Mucosa of descending colon (tissue), 3 donors: ENCODE results near the gene NPNT. TPM values are rescaled to one million over a fixed set of nuclear protein-coding genes. Genes with fewer than 3 reads are reported as not detected.

ENCODE experiments used
- ATAC-seq: fragments of 200-7000 bp; cut with Tn5 transposase; one replicate; pipeline ENCODE4 v1.9.1; 2020; ENCODE audit warnings: mild to moderate bottlenecking, moderate library complexity
- DNase-seq, 3 donors: peaks; one replicate each; pipeline ENCODE4 v3.0.0-alpha.2; 2020
- H3K36me3 ChIP-seq: fragments of 200-600 bp; one replicate; pipeline ENCODE4 v1.8.0; 2021; ENCODE audit warnings: low read depth, mild to moderate bottlenecking
- H3K4me1 ChIP-seq: fragments of 200-600 bp; one replicate; pipeline ENCODE4 v1.8.0; 2021; ENCODE audit warnings: low read depth, mild to moderate bottlenecking
- H3K4me3 ChIP-seq: fragments of 200-600 bp; one replicate; pipeline ENCODE4 v1.8.0; 2021; ENCODE audit warnings: mild to moderate bottlenecking
- H3K9me3 ChIP-seq: fragments of 200-600 bp; one replicate; pipeline ENCODE4 v1.8.0; 2021; ENCODE audit warnings: mild to moderate bottlenecking
- intact Hi-C, 2 donors: fragments of 100-400 bp; cut with DNase I in 1 of 2; cut with micrococcal nuclease in 1 of 2; formaldehyde crosslinking; loops; one replicate each; pipeline versions ENCODE4 v1.11.0 to v1.11.1; 2022; cut with DNase I, micrococcal nuclease
- total RNA-seq, 3 donors: library from RNA; stranded (reverse); fragmentation: NEBNext Ultra II Directional in 2 of 3; extraction: Animal tissue kit (Norgen Biotek cat#: 25700) in 2 of 3; gene quantifications; one replicate each; pipeline versions ENCODE4 v1.2.1 to v1.2.4, GENCODE V29; 2021 to 2023
- TF ChIP-seq, protein P1 (sequence below): fragments of 200-600 bp; IDR thresholded peaks from one replicate; pipeline ENCODE4 v1.8.0; 2022; ENCODE audit warnings: antibody characterized with exemption, mild to moderate bottlenecking
- donor health status: DM: no; HTN: no; CAD: no; lungs with moderate emphysema.
- donor health status: DM: no; HTN: no; CAD: no.
- donor health status: DM: no; HTN: yes; CAD: no.

The NPNT gene
- total RNA-seq, 3 donors from 2014 or later = 16.9 to 29.6 (median 26.3) TPM

DNA sequence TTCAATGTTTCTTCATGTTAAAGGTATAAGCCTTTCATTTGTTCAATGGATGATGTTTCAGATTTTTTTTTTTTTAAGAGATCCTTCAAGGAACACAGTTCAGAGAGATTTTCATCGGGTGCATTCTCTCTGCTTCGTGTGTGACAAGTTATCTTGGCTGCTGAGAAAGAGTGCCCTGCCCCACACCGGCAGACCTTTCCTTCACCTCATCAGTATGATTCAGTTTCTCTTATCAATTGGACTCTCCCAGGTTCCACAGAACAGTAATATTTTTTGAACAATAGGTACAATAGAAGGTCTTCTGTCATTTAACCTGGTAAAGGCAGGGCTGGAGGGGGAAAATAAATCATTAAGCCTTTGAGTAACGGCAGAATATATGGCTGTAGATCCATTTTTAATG lies 75.8 kb downstream of the NPNT start:
- DNase-seq (no peak), ATAC-seq (peak; percentile 77)
- H3K4me1 ChIP-seq = no peaks in the 10 kb centered on the region
- TF ChIP-seq, protein P1, sequence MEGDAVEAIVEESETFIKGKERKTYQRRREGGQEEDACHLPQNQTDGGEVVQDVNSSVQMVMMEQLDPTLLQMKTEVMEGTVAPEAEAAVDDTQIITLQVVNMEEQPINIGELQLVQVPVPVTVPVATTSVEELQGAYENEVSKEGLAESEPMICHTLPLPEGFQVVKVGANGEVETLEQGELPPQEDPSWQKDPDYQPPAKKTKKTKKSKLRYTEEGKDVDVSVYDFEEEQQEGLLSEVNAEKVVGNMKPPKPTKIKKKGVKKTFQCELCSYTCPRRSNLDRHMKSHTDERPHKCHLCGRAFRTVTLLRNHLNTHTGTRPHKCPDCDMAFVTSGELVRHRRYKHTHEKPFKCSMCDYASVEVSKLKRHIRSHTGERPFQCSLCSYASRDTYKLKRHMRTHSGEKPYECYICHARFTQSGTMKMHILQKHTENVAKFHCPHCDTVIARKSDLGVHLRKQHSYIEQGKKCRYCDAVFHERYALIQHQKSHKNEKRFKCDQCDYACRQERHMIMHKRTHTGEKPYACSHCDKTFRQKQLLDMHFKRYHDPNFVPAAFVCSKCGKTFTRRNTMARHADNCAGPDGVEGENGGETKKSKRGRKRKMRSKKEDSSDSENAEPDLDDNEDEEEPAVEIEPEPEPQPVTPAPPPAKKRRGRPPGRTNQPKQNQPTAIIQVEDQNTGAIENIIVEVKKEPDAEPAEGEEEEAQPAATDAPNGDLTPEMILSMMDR = no peak
- no peaks in the 10 kb centered on the region for H3K9me3 ChIP-seq
- H3K36me3 ChIP-seq = no peaks in the 10 kb centered on the region
- intact Hi-C loops = no loop called here
- H3K4me3 ChIP-seq = no peak overlapping the region

DNA sequence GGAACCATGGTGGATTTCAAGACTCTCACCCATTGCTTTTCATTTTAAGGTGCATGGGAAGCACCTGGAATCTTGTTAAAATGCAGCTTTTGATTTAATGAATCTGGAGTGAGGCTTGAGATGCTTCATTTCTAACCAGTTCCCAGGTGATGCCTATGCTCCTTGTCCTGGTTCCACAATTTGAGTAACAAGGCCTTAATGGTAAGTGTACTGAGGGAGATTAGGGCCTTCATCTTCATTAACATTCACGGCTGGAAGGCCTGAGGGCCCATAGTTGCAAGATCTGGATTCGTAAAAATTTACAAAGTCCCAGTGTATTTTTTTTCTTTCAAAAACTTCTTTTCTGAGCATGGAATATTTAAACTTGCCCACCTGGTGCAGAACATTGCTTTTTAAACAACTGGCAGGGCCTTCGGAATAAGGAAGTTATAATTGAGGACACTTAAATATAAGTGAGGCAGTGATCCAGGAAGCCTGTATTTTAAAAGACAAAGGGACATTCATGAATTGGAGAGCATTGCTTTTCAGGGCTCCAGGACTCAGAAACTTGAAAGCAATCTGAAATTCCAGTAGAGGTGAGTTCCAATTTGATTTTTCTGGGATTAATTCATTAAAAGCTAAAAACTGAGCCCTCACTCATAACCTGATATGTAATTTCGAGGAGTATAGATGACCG lies 77.8 kb downstream of the NPNT start:
- intact Hi-C loops = no loop called here
- peak; percentile 63 for ATAC-seq
- H3K4me1 ChIP-seq = no peaks in the 10 kb centered on the region
- DNase-seq = no peak
- H3K9me3 ChIP-seq = no peaks in the 10 kb centered on the region
- TF ChIP-seq, protein P1 = no peak
- no peaks in the 10 kb centered on the region for H3K36me3 ChIP-seq
- no peak overlapping the region for H3K4me3 ChIP-seq

DNA sequence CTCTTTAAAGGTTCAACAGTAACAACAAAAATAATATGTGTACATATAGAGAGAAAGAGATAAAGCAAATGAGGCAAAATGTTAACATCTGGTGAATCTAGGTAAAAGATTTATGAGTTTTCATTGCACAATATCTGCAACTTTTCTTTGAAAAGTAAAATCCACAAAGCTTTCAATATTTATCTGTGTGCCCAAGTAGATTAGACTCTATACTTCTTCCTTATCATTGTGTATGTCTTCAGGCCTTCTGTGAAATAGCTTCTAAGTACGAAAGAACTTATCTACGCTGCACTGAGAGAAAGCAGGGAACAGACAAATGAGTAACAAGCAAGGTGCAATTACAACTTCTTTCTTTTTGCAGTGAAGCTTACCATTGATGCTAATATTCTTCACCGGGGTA lies 81.6 kb downstream of the NPNT start:
- Histone ChIP-seq H3K36me3 (no peaks in the 10 kb centered on the region), H3K4me1 (no peaks in the 10 kb centered on the region), H3K4me3 (no peak overlapping the region), H3K9me3 (no peaks in the 10 kb centered on the region)
- no peak for DNase-seq
- TF ChIP-seq, protein P1 = no peak
- intact Hi-C loops = no loop called here
- no peak for ATAC-seq

DNA sequence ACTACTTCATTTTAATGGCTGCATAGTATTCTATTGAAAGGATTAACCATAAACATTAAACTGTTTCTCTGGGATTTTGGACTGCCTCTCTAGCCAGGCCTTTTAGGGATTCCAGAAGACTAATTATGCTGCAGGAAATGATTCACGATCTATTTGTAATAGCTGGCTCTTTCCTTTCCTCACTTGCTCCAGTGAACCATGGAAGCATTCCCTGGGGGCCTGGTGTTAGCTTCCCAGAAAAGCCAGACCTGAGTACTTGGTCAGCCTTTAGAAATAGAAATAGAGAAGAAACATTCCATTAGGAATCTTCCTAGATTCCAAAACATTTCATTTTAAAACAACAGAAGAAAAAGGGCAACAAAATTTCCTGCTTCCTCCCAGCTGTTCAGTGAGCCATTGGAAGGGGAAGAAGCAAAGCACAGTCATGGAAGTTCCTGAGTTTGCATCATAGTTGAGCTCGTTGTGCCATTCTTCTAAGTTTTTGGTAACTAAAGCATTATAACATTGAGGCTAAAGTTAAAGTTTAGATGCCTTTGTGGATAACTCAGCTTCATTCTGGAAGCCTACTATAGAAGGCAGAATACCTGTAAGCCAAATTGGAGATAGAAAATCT lies 83.5 kb downstream of the NPNT start:
- H3K4me1 ChIP-seq = no peaks in the 10 kb centered on the region
- no peak for DNase-seq
- TF ChIP-seq, protein P1 = no peak
- no peak overlapping the region for H3K4me3 ChIP-seq
- no peaks in the 10 kb centered on the region for H3K9me3 ChIP-seq
- H3K36me3 ChIP-seq = no peaks in the 10 kb centered on the region
- ATAC-seq = no peak
- intact Hi-C loops = no loop called here

DNA sequence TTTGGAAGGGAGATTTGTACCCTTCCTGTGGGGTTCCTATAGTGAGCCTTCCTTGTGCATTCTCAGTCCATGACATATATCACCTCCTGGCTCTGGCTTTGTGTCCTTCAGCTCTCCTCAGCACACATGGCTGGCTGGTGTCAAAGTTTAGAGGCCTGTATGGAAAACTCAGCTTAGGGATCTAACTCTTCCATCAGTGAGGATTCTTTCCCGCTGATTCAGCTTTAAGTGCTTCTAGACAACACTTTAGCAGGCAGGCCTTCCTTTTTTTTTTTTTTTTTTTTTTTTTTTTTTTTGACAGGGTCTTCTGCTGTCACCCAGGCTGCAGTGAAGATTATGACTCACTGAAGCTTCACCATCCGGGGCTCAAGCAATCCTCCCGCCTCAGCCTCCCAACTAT lies 84.2 kb downstream of the NPNT start:
- H3K36me3 ChIP-seq = no peaks in the 10 kb centered on the region
- ATAC-seq (no peak), DNase-seq (no peak)
- H3K4me1 ChIP-seq = no peaks in the 10 kb centered on the region
- no peaks in the 10 kb centered on the region for H3K9me3 ChIP-seq
- no peak overlapping the region for H3K4me3 ChIP-seq
- TF ChIP-seq, protein P1 = no peak
- intact Hi-C loops = no loop called here
